GM12873 (cell line): ENCODE measurements around the gene DPM3.

ENCODE experiments used
- CTCF ChIP-seq: IDR thresholded peaks from 2 replicates; pipeline ENCODE4 v1.5.1; 2012; ENCODE audit warnings: low read depth, mild to moderate bottlenecking, moderate library complexity, low read length, control low read depth; ENCODE audit not compliant: insufficient read depth; ENCODE audit errors: missing control alignments

DPM3 gene

GRCh38 chr1:155108296-155108695 lies 32.0 kb downstream of the DPM3 start:
- TF ChIP-seq CTCF: no peak

GRCh38 chr1:155107309-155108264 lies 32.7 kb downstream of the DPM3 start:
- TF ChIP-seq CTCF: no peak

- no peak for TF ChIP-seq CTCF
These were observed 33.5 kb downstream of the DPM3 start for GRCh38 chr1:155106862-155107261.

- TF ChIP-seq CTCF: no peak
These were observed 34.7 kb downstream of the DPM3 start for GRCh38 chr1:155105604-155106011.

- no peak for TF ChIP-seq CTCF
These were observed 35.5 kb downstream of the DPM3 start for GRCh38 chr1:155104605-155105534.

GRCh38 chr1:155103325-155103724 lies 37.0 kb downstream of the DPM3 start:
- no peak for TF ChIP-seq CTCF

- TF ChIP-seq CTCF: no peak
These were observed 41.0 kb downstream of the DPM3 start for GRCh38 chr1:155099331-155099730.
